HL-60/S4 (cell line): Measurements from ENCODE around the gene ERFE.

ENCODE experiments used
- in situ Hi-C: fragments of 300-500 bp; cut with MboI; formaldehyde crosslinking; loops from 2 replicates; pipeline ENCODE4 v1.14.3; 2022; ENCODE audit warnings: low sequenced_read_pairs

Gene ERFE

DNA sequence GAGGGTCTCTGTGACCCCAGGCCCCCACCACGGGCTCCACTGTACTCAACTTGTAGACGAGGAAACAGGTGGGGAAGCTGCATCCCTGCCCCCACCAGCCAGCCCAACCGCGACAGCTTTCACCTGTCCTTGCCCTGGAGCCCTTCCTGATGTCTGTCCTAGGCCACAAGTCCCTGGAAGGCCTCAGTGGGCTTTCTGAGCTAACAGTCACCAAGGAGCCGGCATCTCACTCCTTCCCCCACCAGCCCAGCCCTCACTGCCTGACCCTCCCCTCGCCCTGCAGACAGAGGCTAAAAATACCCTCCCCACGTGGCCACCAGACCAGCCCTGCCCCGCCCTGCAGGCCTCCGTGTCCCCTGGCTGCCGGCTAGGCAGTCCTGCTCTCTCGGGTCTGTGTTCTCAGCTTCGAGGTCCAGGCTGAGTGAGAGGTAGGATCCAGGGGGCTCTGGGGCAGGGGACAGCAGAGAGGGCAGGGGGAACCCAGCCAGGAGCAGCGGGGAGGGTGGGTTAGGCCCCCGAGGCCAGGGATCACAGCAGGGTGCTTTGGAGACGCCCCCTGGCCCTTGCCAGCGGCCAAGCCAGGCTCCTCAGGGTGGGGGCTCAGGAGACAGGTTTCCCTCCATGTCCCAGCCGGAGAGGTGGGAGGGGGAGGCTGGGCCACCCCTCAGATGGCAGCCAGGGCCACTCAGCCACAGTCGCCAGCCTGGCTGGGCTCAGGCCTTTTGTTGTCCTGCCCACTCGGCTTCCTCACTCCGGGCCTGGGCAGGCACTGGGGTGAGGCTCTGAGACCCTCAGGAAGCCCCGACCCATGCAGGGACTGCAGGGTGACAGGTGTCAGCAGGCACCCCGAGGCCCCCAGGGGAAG, 20.2 kb upstream of the ERFE start, which contains the start of gene KLHL30:
KLHL30 (plus strand) TSS at position 338 of the 865 bp plus-strand sequence. CDS start 2,087 bp downstream, outside the sequence.
- in situ Hi-C loops, result no loop called here

DNA sequence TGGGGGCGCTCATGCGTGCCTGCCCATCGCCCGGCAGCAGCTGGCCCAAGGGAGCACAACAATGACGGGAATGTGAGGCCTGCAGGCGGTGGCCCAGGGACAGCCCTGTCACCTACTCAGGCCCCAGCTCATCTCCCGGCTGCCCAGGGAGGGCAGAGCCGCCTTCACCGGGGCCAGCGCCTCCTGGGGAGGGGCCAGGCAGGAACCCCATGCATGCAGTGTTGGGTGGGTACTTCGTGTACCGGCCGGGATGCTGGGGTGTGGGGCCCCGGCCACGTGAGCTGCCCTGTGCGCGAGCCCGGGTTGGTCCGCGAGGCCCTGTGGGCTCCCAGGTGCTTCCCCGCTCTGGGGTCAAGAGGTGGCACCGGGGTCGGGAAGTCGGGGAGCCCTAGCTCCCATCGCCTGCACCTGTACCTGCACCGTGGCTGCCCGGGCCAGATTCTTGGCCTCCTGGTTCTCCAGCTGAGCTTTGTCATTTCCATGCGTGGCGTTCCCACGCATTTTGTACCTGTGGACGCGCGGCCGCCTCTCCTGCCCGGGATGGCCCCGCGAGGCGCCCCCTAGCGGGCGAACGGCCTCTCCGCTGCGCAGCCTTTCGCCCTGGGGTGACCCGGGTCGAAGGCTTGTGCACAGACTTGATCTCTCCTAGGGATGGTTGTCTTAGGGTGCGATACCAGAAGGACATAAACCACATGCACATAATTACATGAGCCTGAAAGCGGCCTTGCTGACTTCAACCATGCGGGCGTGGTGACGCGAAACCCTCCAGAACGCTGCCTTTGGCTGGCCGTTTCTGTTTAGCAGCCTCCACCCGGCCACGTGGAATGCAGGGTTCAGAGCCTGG, 19.4 kb upstream of the ERFE start:
- in situ Hi-C loops, result no loop called here

DNA sequence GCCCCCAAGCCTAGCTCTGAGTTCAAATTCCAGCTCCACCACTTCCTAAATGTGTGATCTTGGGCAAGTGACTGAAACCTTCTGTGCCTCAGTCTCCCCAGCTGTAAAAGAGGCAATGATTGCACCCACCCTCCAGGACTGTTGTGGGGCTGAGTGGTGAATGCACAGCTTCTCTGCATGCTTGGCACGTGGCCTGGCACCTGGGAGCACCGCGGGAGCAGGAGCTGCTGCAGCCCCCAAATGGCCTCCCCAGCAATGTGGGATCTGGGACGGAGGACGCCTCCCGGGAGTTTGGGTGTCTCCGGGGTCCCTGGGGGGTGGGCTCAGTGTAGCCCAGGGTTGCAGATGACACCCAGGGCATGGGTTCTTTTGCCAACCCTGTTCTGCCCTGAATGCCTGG, 18.7 kb upstream of the ERFE start:
- in situ Hi-C loops, result no loop called here

DNA sequence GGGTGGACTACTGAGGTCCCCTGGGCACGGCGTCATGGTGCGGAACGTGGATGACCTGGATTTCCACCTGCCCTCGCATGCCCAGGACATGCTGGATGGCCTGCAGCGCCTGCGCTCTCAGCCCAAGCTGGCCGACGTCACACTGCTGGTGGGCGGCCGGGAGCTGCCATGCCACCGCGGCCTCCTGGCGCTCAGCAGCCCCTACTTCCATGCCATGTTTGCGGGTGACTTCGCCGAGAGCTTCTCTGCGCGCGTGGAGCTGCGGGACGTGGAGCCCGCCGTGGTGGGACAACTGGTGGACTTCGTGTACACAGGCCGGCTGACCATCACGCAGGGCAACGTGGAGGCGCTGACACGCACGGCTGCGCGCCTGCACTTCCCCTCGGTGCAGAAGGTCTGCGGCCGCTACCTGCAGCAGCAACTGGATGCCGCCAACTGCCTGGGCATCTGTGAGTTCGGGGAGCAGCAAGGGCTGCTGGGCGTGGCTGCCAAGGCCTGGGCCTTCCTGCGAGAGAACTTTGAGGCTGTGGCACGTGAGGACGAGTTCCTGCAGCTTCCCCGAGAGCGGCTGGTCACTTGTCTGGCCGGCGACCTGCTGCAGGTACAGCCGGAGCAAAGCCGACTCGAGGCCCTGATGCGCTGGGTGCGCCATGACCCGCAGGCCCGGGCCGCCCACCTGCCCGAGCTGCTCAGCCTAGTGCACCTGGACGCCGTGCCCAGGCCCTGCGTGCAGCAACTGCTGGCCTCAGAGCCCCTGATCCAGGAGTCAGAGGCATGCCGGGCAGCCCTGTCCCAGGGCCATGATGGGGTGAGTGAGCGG, 17.8 kb upstream of the ERFE start:
- in situ Hi-C loops, result no loop called here

DNA sequence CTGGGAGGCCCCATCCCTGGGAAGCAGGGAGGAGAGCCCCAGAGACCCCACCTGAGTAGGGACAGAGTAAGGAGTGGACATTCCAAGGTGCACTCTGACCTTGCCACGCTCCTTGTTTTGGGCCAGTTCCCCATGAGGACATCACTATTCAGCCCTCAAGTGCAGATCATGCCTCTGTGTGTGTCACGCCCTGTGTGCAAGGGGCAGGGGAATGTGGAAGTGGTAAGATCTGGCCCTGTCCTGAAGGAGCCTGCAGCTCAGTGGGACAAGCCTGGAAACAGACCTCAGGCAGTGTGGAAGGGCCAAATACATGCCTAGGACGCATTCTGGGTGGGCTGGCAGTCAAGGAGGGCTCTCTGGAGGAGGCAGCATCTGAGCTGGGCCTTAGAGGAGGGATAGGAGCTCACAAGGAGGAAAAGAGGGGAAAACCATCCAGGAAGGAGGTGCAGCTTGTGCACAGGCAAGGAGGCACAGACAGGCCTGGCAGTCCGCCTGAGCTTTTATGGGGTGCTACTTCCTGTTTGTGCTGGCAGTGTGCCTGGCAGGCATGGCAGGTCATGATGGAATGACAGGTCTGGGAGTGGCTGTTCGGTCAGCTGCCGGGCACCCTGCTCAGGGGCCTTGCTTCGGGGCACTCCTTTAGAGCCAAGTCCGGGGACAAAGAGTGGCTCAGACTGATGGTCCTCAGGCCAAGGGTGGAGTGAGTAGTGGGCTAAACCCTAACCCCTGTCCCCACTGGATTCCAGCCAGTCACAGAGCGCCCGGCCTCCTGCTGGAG, 17.0 kb upstream of the ERFE start:
- in situ Hi-C loops, result no loop called here

DNA sequence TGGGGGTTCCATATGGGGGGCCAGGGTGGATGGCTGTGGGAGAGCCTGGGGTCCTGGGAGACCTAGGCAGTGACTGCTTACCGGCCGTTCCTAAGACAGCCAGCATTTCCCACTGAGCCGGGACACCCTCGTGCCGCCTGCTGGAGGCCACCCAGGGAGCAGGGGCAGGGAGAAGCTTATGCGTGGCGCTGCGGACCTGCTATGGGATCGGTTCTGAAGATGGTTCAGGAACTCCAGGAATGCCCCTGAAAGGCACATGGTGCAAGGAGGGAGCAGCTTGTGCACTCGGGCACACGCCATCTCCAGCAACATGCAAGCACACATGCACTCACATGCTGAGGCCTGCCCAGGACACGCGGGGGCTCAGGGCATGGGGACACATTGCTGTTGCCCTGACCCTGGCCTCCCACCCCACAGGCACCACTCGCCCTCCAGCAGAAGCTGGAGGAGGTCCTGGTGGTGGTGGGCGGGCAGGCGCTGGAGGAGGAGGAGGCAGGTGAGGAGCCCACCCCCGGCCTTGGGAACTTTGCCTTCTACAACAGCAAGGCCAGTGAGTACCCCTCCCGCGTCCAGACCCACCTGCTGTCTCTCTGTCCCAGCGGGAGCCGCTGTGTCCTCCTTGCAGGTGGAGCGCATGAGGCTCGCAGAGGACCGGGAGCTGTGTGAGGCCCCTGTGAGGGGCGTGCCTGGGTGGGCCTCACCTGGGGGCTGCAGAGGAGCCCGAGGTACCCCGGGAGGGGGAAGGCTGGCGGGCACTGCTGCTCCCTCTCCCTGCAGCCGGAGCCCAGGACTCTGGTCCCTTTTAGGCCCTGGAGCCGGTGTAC, 16.2 kb upstream of the ERFE start:
- in situ Hi-C loops, result no loop called here

DNA sequence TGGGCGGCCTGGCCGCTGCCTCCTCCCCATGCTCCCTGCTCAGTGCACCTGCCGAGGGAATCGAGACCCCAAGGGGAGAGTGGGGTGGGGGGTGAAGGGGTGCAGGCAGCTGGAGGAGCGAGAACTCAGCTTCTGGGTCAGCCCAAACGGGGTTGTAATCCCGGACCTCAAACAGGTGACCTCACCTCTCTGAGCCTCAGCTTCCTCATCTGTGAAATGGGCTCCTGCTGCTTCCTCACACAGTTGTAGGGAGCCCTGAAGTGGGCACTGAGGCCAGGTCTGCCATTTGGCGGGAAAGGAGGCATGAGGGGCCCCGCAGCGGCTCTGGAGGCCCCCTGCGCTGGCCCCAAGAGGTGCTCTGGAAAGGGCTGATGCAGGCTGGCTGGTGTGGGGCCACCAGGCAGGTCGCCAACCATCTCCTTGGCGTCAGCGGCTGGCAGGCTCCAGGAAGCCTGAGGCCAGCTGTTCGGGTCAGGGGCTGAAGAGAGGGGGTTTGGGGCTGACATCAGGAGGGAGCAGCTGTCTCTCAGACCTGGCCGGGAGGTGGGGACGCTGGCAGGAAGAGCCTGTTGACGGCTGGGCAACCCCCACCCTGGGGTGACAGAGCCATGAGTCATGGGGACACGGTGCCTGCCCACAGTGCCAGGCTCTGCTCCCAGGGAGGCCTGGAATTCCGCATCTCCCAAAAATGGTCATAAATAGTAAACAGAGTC, 15.4 kb upstream of the ERFE start:
- in situ Hi-C loops, result no loop called here

DNA sequence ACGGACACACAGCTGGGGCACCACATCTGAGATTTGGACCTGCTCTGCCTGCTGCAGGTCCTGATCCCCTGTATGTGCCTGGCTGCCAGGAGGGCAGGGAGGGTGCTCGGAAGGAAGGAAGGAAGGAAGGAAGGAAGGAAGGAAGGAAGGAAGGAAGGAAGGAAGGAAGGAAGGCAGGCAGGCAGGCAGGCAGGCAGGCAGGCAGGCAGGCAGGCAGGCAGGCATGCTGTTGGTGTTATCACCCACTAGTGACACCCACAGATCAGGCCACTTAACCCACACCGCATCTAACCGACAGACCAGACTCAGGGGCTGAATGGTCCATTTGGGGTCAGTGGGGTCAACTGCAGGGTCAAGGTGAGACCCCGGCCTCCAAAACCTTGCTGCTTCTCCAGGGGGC, 14.5 kb upstream of the ERFE start:
- in situ Hi-C loops, result no loop called here

DNA sequence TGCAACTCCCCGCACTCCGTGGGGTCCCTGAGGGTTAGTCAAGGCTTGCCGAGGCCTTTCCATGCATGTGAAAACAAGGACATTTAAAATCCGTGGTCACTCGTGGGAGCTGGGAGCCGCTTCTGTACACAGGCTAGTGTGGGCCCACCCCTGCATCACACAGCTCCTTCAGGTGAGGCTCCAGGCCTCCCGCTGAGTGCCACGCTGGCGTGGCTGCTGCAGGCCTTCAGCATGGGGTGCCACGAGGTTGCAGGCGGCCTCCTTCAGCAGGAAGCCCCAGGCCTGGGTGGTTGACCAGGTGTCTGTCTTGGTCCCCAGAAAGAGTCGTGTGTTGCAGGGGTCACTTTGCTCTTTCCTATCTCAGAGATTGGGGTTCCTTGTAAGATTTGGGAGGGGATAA, 13.7 kb upstream of the ERFE start:
- in situ Hi-C loops, result no loop called here

DNA sequence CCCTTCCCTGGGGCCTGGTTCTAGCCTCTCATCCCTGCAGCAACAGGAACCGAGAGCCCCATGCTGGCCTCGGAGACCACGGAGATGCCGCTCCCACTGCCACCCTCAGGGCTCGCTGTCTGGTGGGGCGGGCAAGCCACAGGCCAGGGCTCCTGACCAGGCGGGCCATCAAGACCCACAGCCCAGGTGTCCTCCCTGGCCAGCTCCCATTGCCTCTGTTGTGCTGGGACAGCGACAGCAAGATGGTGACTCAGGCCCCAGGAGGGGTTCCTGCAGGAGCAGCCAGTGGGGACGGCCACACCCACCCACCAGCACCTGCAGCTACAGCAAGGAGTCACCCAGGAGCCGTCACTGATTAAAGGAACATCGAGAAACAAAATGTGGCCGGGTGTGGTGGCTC, 12.9 kb upstream of the ERFE start:
- in situ Hi-C loops, result no loop called here

DNA sequence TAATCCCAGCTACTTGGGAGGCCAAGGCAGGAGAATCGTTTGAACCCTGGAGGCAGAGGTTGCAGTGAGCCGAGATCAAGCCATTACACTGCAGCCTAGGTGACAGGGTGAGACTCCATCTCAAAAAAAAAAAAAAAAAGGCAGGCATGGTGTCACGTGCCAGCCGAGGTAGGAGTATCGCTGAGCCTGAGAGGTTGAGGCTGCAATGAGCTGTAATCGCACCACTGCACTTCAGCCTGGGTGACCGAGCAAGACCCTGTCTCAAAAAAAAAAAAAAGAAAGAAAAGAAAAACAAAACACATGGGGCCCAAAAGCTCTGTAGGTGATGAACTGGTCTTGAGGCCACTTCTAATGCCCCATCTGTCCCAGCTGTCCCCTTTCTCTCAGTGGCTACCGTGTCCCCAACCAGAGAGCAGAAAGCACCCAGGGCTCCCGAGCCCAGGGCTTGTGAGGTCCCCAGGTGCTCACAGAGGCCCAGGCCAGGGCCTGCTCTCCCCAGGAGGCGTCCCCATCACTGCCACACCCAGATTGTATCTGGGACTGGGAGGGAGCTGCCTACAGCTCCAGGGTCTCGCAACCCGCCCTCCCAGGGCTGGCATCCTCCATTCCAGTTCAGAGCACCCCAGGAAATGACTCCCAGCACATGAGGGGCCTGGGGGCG, 11.8 kb upstream of the ERFE start:
- in situ Hi-C loops, result no loop called here

DNA sequence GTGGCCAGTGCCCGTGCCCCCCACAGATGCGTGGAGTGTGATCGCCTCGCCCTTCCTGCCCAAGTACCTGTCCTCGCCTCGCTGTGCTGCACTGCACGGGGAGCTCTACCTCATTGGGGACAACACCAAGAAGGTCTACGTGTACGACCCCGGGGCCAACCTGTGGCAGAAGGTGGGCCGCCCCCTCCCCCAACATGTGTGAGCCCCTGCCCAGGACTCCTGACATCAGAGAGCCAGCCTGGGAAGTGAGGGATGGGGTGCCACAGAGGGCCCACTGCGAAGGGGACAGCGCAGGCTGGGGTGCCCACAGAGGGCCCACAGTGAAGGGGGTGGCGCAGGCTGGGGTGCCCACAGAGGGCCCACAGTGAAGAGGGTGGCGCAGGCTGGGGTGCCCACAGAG, 9.8 kb upstream of the ERFE start:
- in situ Hi-C loops, result no loop called here

DNA sequence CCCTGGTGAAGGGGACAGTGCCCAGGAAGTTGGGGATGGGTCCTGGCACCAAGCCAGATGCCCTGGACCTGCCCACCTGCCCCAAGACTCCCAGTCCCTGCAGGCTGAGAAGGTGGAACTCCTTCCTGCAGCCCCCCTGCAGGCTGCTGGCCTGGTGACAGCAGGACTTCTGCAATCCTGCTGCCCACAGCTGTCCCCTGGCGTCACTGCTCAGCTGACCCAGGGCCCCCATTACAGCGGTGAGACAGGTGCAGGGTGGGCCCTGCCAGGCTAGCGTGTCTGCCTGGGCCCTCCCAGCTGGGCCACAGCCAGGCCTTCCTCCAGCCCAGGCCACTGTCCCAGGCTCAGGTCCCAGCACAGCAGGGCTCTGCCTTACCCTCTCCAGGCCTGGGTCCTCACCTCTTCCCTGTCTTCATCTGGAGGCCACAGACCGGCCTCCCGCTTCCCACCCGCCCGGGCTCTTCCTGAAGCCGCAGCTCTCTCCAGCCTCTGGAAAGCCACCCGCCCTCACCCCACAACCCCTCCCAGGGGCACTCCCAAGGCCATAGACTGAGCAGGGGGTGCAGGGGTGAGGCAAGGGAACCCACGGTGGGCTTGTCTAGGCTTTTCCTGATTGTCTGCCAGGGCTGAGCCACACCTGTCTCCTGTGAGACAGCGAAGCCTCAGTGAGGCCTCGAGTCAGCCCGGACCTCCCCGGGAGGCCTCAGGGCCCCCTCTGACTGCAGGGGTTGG, 8.8 kb upstream of the ERFE start:
- in situ Hi-C loops, result no loop called here

DNA sequence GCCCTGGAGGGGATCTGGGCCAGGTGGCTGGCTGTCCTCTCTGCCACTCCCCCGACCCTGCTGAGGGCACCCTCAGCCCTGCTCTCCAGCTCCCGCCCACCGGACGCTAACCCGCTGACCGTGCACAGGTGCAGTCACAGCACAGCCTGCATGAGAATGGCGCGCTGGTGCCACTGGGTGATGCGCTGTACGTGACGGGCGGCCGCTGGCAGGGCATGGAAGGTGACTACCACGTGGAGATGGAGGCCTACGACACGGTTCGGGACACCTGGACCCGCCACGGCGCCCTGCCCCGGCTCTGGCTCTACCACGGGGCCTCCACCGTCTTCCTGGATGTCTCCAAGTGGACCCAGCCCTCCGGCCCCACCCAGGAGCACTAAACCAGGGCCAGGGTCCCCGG, 8.1 kb upstream of the ERFE start:
- in situ Hi-C loops, result no loop called here

DNA sequence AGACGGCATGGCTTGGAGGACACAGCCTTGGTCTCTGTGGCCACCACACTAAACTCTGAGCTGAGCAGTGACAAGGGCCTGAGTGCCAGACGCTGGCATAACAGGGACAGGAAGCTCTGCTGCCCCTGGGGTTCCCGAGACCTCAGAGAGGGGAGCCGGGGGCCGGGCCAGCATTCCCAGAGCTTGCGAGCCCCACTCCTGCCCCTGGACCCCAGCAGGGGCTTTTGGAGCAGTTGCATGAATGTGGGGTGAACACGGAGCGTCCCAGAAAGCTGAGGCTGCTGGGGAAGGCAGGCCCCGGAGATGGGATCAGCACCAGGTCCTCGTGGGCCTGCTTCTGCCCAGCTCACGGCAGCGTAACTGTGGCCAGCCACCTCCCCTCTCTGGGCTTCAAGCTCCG, 7.6 kb upstream of the ERFE start:
- in situ Hi-C loops, result no loop called here

DNA sequence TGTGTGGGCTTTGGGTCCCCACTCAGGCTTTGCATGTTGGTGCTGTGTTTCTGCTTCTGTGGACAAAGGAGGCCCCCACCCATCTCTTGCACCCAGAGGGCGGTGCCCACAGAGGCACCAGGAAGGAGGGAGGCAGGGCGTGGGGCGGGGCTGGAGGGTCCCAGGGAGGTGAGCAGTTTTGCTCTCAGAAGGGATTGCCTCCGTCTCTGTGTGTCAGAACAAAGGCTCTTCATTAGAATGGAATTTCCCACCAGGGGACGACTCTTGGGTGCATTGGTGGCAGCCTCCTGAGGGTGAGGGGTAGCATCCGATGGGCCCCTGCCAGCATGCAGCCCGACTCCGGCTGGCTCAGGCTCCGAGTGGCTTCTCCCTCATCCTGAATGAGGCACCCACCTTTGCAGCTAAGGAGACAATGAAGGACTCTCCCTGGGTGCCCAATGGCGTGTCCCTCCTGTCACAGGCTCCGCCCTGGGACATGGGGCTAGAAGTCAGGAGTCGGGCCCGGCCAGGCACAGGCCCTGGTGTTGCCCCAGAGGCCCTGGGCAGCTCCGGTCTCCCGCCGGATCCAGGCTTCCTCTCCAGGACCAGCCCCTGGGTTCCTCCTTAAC, 7.0 kb upstream of the ERFE start:
- in situ Hi-C loops, result no loop called here
